GM18858 (cell line): ENCODE measurements around the gene WDFY2.

Source experiments
- ATAC-seq: cut with Tn5 transposase; IDR thresholded peaks from one replicate; pipeline ENCODE4 v1.9.1; 2021; ENCODE audit not compliant: unreplicated experiment

Gene WDFY2

DNA sequence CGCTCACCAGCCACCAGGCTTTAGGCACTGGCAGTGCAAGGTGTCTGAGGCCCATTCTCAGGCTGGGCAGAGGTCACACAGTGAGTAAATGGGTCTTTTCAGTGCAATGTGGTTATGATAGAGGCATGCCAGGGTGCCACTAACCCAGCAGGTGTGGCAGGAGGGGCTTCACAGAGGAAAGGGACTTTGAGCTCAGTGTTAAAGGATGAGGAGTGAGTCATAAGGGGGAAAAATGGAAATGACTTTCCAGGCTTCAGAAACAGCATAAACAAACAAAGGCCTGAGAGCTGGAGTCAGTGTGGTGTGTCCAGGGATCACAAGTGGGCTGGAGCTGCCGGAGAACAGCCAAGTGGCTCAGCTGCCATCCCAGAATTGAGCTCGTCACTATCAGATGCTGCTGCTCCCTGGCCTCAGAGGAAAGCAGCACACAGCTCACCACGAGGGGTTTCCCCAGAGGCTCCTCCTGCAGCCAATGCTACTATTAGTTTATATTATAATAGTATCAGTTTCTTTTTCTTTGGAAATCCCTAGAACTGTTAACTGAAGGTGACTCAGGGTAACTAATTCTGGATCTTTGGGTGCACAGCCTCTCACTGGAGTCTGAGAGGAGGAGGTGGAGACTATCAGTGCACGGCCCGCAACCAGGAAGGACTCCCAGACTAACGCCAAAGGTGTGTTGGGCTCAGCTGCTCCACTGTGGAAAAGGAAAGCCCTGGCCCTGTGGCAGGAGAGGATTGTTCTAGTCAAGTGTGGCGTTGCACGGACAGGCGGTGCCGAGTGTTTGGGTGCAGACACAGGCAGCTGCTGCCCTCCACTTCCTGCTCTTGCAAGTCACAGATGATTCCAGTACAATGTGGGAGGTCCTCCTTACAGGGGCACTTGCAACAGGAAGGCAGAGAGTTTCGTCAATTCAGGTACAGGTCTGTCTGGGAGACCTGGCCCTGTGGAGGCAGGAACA is 180.2 kb downstream of the WDFY2 start:
- peak; percentile 76 for ATAC-seq

- no peak for ATAC-seq
Observed at GRCh38 chr13:51765142-51765515, 180.9 kb downstream of the WDFY2 start.

DNA sequence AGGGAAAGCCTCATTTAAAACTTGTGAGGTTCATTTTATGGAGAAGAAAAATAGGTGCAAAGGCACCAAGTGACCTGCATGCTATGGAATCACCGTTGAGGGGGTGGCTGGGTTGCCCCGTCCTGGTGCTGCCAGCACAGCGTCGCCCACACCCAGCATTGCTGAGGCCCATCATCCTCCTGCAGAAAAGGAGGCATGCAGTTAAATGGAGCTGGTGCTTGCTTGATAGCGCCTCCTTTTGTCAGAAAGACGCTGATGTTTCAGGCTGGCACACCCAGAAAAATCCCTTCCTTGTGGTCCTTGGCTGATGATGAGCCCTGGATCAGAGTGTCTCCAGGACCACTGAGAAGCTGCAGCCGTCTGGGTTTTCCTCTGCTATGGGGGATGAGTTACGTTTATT is 182.8 kb downstream of the WDFY2 start:
- ATAC-seq, result no peak

DNA sequence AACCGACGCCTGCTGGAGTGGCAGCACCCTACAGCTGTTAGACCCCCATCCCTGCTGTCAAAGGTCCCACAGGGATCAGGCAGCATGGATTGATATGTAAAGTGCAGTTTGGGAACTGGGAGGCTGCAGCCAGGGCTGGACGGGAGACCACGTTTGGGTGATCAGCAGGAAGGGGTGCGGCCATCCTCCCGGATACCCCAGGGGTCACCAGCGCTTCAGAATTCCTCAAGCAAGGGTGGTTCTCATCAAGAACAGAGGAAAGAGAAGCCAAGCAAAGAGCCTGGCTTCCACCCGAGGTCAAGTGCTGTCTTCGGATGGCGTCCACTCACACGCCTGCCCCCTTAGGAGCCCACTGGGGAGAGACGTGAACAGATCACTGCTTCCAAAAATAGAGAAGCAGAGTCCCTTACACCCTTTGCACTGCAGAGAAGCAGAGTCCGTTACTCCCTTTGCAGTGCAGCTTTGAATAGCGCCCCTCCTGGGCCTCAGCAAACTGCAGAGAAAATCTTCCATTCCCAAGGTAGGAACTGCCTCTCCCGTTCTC is 184.2 kb downstream of the WDFY2 start:
- no peak for ATAC-seq

DNA sequence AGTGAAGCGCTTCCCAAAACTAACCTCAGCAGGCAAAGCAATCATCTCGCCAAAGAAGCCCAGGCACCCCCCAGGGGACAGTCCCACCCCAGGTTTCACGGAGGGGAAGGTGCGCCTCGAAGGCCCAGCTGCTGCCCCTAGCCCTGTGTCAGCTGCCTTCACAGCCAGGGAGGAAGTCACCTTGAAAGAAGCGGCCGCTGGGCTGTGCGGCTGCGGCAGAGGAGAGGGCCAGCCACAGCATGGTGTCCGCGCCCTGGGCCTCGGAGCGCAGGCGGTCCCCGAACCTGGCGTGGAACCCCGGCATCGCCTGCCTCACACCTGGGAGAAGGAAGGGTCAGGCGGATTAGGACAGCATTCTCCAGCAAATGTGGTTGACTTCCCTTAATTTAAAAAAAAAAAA is 184.7 kb downstream of the WDFY2 start:
- ATAC-seq, result no peak

DNA sequence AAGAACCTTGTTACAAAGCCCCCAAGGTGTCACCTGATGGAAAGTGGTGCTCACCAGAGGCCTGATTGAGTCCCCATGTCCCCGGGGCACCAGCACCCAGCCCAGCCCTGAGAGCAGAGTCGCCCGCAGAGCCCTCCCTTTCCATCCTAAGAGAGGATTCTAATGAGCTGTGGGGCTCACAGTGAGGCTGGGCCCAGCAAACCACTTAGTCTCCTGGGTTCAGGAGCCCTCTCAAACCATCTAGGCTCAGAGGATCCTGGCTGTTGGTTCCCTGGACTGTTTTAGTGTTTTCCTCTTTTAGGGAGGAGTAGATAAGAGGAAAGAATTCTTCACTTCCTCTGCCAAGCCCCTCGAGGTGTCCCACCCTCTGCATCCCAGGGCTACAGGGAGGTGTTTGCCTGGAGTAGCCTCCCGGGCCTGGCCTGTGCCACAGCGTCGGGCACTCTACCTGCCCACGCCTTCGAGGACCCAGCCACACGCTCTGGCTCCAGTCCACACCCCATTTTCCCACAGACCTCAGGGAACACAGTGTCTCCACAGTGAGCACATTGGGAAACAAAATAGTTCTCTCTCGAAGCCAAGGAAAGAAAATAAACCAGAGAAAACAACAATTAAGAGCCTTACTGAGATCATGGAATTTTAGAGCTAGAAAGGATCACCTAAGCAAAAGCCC is 185.3 kb downstream of the WDFY2 start:
- ATAC-seq, result no peak

DNA sequence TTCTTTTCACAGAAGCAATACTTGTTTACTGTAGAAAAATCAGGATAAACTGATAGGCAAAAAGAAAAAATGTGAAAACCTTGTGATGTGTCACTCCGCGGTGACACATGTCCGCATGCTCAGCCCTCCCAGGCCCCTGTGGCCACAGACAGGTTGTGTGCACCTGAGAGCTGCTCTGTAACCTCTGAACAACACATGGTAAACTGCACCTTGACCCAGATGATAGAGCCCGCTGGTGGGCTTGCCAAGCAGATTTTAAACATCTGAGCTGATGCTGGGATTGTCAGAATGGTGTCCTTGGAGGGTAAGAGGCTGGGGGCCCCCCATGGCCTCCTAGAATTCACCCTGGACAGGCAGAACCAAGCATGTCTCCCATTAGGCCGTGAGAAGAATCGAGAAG is 185.9 kb downstream of the WDFY2 start:
- ATAC-seq, result no peak

DNA sequence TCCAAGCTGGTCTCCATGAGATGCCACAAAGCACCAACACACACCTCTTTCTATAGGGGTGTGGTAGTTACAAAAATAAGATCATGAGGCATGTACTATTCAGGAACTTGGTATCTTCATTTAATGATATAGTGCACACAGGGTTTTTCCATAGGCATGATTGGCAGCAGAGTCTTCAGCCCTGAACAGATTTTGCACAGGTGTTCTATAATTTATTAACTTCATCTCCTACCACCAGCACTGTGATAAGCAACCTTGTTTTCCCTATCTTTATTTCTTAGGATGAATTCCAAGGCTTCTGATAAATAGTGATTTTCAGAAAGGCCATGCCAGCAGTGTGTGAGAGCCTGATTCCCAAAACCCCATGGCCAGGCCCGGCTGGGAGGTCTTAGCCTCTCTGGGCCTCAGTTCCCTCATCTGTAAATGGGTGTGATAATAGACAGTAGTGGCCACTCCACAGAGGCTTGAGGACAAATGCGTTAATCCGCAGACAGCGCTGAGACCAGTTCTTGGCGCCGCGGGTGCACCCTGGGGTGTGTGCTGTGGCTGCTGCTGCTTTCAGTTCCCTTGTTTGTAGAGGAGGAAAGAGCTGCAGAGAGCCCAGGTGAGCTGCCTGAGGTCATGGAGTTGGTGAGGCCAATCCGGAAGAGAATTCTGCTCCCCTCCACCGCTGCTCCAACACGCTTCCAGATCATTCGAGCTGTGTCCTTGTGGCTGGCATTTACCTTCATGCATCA is 186.6 kb downstream of the WDFY2 start:
- ATAC-seq, result no peak

DNA sequence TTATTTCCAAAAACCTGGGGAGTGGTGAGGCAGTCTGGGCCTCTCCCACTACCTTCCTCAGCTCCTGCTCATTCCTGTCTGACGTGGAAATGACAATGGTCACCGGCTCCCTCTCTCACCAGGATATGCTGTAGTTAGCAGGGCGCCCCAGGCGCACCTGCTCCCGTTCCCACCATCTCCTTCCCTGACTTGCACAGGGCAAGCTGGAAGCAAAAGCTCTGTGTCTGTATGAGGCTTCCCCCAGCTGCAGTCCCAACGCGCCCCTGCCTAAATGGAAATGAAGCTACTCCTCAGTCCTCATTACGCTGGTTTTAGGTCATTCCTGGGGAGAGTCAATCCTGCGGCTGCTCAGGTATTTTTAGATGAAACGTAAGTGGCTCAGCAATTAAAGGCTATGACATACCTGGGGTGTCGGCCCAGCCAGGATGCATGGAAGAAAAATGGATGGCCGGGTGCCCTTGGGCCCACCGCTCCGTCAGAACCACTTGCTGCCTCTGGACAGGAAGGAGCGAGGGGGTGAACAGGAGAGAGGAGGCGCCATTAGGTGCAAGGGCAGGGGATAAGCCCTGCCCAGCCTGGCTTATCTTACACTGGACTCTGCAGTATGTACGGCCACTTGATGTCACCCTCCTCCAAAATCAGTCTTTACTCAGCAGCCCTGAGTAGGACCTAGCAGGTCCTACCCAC is 187.3 kb downstream of the WDFY2 start:
- ATAC-seq, result no peak

DNA sequence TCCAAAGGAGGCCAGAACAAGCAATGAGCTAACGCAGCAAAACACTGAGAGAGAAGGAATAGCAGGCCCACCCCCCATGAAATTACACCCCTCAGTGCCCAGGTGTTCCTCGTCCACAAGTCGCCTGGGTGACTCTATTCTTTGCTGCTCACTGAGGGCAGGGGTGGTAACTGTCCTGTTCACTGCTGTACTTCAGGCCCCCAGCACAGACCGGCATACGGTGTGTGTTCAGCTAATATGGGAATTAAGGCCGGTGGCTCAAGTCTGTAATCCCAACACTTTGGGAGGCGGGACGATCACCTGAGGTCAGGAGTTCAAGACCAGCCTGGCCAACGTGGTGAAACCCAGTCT is 187.8 kb downstream of the WDFY2 start:
- ATAC-seq, result no peak

GRCh38 chr13:51772781-51773180 is 188.5 kb downstream of the WDFY2 start:
- no peak for ATAC-seq

DNA sequence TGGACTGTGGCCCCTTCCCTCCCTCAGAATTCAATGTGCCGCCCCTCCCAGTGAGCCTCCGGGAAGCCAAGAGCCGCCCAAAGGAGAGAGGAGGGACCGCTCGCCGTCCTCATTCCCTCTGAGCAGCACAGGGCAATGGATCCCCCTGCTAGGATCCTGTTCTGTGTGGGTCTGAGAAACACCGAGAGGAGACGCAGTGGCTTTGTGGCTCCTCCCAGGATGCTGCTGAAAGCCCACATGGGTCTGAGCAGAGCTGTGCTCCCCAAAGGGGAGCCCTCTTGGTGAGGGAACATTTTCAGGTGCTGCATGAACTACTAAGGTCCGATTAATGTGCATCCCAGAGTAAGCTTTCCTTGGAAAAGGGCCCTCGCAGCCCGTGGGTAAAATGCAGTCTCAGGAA is 189.3 kb downstream of the WDFY2 start:
- no peak for ATAC-seq

DNA sequence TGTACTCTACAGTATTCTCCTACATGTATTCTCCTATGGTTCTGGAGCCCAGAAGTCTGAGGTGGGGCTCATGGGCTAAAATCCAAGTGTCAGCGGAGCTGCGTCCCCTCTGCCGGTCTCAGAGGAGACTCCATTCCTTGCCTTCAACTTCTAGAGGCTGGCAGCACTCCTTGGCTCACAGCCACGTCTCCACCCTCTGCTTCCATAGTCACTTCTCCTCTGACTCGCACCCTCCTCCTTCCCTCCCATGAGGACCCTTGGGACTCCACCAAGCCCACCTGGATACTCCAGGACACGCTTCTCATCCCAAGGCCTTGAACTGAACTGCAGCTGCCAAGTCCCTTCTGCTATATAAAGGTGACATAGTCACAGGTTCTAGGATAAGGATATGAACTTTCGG is 191.9 kb downstream of the WDFY2 start:
- ATAC-seq, result no peak

DNA sequence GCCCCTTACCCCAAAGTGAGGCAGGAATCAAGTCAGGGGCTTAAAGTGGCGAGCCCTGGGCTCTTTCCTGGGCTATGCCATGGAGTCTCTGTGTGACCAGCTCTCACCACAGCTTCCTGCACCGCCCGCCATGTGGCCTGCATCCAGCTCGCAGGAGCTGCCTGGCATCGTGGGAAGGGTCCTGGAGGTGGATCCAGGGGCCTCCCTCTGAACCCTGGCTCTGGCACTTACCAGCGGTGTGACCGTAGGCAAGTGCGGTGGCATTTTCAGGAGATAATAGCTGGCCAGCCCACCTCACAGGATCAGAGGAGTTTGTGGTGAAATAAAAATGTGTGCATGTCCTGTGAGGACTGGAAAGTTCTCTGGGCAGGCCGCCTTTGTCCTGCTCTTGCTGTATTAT is 193.7 kb downstream of the WDFY2 start:
- ATAC-seq, result no peak

DNA sequence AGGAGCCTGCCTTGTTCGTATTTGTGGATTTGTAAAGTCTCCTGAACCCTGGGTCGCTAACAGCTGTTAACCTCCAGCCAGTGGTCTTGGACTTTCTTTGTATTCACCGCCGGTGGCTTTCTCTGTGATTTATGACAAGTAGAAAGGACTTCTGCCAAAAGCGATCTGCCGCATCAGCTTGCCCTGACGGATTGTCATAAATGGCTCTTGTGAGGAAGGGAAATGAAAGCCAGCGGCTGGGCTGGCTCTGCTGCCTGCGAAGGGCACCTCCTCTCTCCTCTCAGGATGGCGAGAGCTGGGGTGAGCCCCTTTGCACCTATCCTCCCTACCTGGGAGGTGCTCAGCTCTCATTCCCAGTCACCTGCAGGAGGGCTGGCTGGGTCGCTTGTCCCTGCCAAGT is 194.1 kb downstream of the WDFY2 start:
- no peak for ATAC-seq

- ATAC-seq, result no peak
Observed at GRCh38 chr13:51780099-51780498, 195.8 kb downstream of the WDFY2 start.

GRCh38 chr13:51781246-51782022 is 197.2 kb downstream of the WDFY2 start:
- ATAC-seq, result peak; percentile 77

DNA sequence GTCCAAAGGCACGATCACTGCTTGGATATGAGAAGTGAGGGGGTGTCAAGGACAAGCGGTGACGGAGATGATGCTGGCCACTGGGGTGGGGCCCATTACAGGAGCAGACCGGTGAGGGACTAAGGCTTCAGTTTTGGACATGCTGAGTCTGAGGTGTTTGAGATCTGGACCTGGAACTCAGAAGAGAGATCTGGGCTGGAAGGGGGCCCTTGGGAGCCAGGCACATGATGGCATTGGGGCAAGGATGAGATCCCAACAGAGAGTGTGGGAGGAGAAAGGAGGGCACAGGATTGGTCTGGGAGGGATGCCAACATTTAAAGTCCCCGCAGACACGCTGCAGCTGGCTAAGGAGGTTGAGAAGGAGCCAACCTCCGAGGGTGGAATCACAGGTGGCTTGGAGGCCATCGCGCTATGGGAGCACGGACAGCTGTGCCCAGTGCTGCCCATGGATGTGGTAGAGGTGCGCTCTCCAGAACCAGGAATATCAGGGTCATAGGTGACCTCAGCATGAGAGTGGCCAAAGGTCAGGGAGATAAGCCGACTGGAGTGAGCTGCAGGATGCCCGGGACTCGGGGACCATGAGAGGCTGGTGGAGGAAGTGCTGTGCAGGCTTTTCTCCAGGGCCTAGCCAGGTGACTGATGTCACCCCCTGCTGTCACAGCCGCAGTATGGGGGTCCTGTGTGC is 197.9 kb downstream of the WDFY2 start:
- ATAC-seq, result no peak

DNA sequence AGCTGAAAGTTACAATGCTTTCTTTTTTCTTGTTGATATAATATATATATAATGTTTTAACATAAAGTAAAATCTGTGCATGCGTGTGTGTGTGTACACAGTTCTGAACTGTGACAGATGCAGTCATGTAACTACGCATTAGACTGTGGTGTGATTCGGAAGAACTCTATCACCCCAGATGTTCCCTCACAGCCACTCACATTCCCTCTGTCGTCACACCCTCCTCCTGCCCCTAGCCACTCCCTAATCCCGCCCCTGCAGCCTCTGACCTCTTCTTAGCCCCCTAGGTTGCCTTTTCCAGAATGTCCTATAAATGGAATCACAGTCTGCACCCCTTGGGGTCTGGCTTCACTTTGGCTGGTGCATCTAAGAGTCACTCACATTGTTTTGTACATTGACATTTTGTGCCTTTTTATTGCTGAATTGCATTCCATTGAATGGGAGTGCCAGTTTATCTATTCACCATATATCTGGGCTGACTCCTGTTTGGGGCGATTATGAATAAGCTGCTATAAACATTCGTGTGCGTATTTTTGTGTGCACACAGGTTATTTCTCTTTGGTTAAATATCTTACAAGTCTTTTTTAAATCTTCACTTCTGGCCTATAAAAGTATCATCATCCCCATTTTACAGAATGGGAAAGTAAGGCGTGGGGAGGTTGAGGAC is 199.3 kb downstream of the WDFY2 start:
- no peak for ATAC-seq
